ENCODE data around the gene TEKT5.

Gene TEKT5

DNA sequence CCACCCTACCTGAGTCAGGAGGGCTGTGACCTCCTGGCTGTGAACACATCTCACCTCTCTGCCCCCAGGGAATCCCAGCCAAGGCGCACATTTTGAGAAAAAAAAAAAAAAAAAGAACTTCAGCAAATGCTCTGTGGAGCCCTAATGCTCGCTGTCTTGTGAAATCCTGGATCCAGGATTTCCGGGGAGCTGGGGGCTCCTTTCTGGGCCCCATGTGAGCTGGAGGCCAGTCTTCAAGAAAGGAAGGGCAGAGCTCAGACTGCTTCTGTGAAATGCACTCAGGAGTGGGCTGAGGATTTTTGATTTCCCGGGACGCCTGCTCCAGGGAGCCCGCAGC, 78.3 kb downstream of the TEKT5 start:
- Histone ChIP-seq H3K9me3 (no peaks in the 10 kb centered on the region), H3K4me3 (ENCODE audit: low read depth in 1 of 2, low read length in 1 of 2) (no peak overlapping the region), H3K27me3 (peaks cover 30% of the 10 kb centered on the region), H3K4me1 (ENCODE audit: control insufficient read depth in 1 of 2, insufficient read depth in 1 of 2, low read depth in 1 of 2, low read length in 1 of 2) (peaks cover 0 to 4% of the 10 kb centered on the region in 2 experiments), H3K27ac (no peak overlapping the region), H3K36me3 (no peaks in the 10 kb centered on the region)
- TF ChIP-seq, protein P1, sequence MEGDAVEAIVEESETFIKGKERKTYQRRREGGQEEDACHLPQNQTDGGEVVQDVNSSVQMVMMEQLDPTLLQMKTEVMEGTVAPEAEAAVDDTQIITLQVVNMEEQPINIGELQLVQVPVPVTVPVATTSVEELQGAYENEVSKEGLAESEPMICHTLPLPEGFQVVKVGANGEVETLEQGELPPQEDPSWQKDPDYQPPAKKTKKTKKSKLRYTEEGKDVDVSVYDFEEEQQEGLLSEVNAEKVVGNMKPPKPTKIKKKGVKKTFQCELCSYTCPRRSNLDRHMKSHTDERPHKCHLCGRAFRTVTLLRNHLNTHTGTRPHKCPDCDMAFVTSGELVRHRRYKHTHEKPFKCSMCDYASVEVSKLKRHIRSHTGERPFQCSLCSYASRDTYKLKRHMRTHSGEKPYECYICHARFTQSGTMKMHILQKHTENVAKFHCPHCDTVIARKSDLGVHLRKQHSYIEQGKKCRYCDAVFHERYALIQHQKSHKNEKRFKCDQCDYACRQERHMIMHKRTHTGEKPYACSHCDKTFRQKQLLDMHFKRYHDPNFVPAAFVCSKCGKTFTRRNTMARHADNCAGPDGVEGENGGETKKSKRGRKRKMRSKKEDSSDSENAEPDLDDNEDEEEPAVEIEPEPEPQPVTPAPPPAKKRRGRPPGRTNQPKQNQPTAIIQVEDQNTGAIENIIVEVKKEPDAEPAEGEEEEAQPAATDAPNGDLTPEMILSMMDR (IDR thresholded peaks at IDR 0.05) = no peak

DNA sequence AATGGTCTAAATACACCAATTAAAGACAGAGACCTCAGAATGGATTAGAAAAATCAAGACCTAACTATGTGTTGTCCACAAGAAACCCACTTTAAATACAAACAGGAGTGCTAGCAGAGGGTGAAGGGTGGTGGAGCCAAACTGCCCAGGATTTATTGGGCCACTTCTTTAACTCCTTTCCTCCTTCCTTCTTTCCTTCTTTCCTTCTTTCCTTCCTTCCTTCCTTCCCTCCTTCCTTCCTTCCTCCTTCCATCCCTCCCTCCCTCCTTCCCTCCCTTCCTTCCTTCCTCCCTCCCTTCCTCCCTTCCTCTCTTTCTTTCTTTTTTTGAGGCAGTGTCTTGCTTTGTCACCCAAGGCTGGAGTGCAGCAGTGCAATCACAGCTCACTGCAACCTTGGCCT, 80.0 kb downstream of the TEKT5 start:
- Histone ChIP-seq H3K9me3 (no peaks in the 10 kb centered on the region), H3K27ac (no peak overlapping the region), H3K27me3 (peaks cover 23% of the 10 kb centered on the region), H3K36me3 (no peaks in the 10 kb centered on the region), H3K4me3 (ENCODE audit: low read depth in 1 of 2, low read length in 1 of 2) (no peak overlapping the region), H3K4me1 (ENCODE audit: control insufficient read depth in 1 of 2, insufficient read depth in 1 of 2, low read depth in 1 of 2, low read length in 1 of 2) (peaks cover 0 to 4% of the 10 kb centered on the region in 2 experiments)
- TF ChIP-seq, protein P1 (IDR thresholded peaks at IDR 0.05) = no peak

DNA sequence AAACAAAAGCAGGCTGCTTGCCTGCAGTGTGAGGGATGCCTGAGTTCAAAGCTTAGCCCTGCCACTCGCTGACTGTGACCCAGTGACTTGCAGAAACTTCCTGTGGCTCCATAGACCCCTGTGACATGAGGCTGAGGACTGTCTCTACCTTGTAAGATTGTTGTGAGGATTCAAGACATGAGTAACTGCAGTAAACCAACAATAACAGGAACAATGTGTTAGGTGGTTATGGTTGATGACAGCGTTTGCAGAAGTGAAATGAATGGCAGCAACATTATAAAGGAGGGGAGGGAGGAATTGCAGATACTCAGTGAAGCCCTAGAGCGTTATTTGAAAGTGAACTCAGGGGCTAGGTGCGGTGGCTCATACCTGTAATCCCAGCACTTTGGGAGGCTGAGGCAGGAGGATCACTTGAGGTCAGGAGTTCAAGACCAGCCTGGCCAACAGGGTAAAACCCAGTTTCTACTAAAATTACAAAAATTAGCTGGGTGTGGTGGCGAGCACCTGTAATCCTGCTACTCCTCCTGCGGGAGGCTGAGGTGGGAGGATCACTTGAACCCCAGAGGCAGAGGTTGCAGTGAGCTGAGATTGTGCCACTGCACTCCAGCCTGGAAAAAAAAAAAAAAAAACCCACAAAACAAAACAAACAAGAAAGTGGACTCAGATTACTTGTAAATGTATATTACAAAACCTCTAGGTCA, 80.8 kb downstream of the TEKT5 start:
- Histone ChIP-seq H3K4me3 (ENCODE audit: low read depth in 1 of 2, low read length in 1 of 2) (no peak overlapping the region), H3K27me3 (peaks cover 15% of the 10 kb centered on the region), H3K4me1 (ENCODE audit: control insufficient read depth in 1 of 2, insufficient read depth in 1 of 2, low read depth in 1 of 2, low read length in 1 of 2) (no peaks in the 10 kb centered on the region), H3K36me3 (no peaks in the 10 kb centered on the region), H3K27ac (no peak overlapping the region), H3K9me3 (no peaks in the 10 kb centered on the region)
- TF ChIP-seq, protein P1 (IDR thresholded peaks at IDR 0.05) = no peak

DNA sequence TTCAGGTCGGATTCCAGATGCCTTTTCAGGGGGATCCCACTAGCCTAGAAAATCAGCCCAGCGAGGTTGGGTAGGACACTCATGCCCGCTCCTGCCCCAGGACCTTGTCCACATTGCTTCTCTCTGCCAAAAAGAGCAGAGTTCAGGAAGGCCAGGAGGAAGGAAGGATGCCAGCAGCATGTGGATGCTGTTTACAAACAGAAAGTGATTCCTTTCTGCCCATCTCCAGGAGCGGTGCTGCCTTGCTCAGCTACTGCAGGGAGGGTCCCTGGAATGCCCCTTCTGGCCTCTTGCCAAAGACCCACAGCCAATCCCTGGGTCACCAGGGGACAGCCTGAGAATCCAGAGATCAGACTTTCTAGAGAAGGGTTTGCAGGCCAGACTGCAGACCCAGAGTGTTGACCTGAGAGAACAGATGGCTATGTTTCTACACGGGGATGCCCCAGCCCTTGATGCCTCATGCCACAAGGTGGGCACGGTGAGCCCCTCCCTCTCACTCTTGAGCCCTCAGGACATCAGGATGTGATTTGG, 82.0 kb downstream of the TEKT5 start:
- Histone ChIP-seq H3K9me3 (no peaks in the 10 kb centered on the region), H3K27ac (no peak overlapping the region), H3K36me3 (no peaks in the 10 kb centered on the region), H3K4me3 (ENCODE audit: low read depth in 1 of 2, low read length in 1 of 2) (no peak overlapping the region), H3K27me3 (peaks cover 5% of the 10 kb centered on the region), H3K4me1 (ENCODE audit: control insufficient read depth in 1 of 2, insufficient read depth in 1 of 2, low read depth in 1 of 2, low read length in 1 of 2) (no peaks in the 10 kb centered on the region)
- TF ChIP-seq, protein P1 (IDR thresholded peaks at IDR 0.05) = no peak

DNA sequence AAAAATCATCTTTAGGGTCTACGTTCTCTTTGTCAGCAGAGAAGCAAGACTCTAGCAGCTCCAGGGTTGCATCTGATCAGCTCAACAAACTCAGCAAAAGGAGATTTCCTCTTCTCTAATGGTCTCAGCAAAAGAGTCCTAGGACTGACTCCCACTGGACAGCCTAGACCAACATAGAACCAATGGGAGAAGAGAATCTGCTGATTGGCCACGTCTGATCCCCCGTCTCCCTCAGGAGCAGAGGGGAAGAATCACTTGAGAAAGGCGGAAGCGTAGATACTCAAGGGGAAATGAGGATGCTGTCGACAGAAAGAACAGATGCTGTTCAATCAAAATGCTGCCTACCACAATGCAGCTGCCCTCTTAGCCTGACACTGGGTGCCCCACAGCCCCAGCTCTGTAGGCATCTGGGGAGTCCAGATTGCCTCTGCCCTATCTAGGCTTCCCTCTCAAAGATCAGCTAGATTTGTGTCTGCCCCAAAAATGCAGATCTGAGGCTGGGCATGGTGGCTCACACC, 82.8 kb downstream of the TEKT5 start:
- Histone ChIP-seq H3K9me3 (no peaks in the 10 kb centered on the region), H3K27me3 (no peaks in the 10 kb centered on the region), H3K4me3 (ENCODE audit: low read depth in 1 of 2, low read length in 1 of 2) (no peak overlapping the region), H3K4me1 (ENCODE audit: control insufficient read depth in 1 of 2, insufficient read depth in 1 of 2, low read depth in 1 of 2, low read length in 1 of 2) (no peaks in the 10 kb centered on the region), H3K27ac (no peak overlapping the region), H3K36me3 (no peaks in the 10 kb centered on the region)
- TF ChIP-seq, protein P1 (IDR thresholded peaks at IDR 0.05) = no peak
